Measurements from ENCODE around the gene PFKFB4. TPM values are rescaled to one million over a fixed set of nuclear protein-coding genes. Genes with fewer than 3 reads are reported as not detected.

The PFKFB4 gene
- total RNA-seq, 5 donors from 2014 or later (not counting 1 experiment from before 2014, with no cell fraction given), result 1.8 to 4.2 (median 2.4) TPM

DNA sequence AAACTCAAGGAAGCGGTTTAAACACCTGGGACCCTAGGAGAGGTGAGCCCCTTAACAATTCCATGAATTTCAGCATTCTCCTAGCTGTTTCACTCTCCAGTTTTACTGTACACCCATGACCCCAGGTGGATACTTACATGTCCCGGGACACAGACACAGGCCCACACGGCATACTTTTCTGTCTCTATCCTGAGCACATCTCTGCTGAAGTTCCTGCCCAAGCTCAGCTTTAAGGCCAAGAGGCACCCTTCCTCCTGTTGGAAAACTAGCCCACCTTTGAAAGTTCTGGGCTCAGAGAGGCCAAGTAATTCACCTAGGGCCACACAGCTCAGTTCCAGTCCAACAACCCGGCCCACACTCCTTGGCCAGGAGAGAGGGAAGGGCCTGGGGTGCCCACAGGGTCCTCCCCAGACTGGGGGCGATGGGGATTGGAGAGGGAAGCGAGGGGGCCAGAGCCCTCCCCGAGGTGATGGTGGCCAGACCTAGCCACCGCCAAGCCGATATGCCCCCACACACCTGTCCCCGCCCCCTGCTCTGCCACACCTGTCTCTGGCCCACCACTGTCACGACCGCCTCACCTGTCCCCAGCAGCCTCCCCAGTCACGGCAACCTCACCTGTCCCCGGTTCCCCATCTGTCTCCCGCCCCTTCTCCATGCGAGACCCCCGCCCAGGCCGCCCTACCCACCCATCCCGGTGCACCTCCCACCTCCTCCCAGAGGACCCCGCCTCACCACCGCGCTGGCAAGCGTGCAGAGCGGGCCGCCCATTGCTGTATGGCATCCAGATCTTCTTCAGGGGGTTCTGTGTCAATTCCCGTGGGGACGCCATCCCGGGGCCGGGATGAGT lies 431 bp downstream of the PFKFB4 start:
- WGBS (ENCODE audit: insufficient coverage), result 32% methylated on average over 22 of the region's 29 CpGs
- no peaks in the 10 kb centered on the region for H3K36me3 Mint-ChIP-seq
- H3K4me1 ChIP-seq (ENCODE audit: control insufficient read depth in 1 of 2, extremely low read depth in 1 of 2, insufficient read depth in 2 of 2, low read length in 2 of 2), result peaks cover 0 to 31% of the 10 kb centered on the region in 2 experiments
- no peaks in the 10 kb centered on the region for H3K36me3 ChIP-seq (ENCODE audit: control insufficient read depth in 2 of 2, extremely low read depth in 1 of 2, insufficient read depth in 1 of 2, low read length in 1 of 2)
- peak in 10 of 35 experiments; percentile 6 to 22 (median 12) for DNase-seq
- H3K4me3 Mint-ChIP-seq, result peak overlapping the region; percentile 76 to 85 (median 82)
- ATAC-seq (replicated peaks in 1 of 4), result no peak
- peaks cover 0 to 9% of the 10 kb centered on the region in 2 experiments for H3K27me3 ChIP-seq (replicated peaks in 1 of 2; ENCODE audit: control insufficient read depth in 2 of 2, extremely low read depth in 1 of 2, insufficient read depth in 2 of 2, low read length in 1 of 2)
- H3K4me1 Mint-ChIP-seq, result peaks cover 18 to 24% (median 21%) of the 10 kb centered on the region in 3 donors
- no peaks in the 10 kb centered on the region for H3K27me3 Mint-ChIP-seq
- no peaks in the 10 kb centered on the region for H3K9me3 ChIP-seq
- peak overlapping the region; percentile 79 to 86 for H3K27ac Mint-ChIP-seq
- H3K9me3 Mint-ChIP-seq, result no peaks in the 10 kb centered on the region
- ChIA-PET CTCF (interaction anchor here (0.6 to 3.2 kb wide), 11 partner anchors 7 to 1663 kb away, joined by 3 to 25 read pairs (median 4); partner anchors contain the start of genes CCDC51 (in 1 of the 2), TMA7 (in 1 of the 2) and WDR6 (in 1 of the 2)), POLR2A (interaction anchor here (0.5 to 0.8 kb wide), 4 partner anchors 49 to 1982 kb away, joined by 3 to 6 read pairs (median 3); partner anchors contain the start of gene CCDC51 (in 1 of the 2))
- no peak overlapping the region for H3K27ac ChIP-seq (ENCODE audit: low read length)
- H3K4me3 ChIP-seq (ENCODE audit: control insufficient read depth in 1 of 2, extremely low read depth in 1 of 2, low read length in 1 of 2), result peak overlapping the region; percentile 39 to 65

DNA sequence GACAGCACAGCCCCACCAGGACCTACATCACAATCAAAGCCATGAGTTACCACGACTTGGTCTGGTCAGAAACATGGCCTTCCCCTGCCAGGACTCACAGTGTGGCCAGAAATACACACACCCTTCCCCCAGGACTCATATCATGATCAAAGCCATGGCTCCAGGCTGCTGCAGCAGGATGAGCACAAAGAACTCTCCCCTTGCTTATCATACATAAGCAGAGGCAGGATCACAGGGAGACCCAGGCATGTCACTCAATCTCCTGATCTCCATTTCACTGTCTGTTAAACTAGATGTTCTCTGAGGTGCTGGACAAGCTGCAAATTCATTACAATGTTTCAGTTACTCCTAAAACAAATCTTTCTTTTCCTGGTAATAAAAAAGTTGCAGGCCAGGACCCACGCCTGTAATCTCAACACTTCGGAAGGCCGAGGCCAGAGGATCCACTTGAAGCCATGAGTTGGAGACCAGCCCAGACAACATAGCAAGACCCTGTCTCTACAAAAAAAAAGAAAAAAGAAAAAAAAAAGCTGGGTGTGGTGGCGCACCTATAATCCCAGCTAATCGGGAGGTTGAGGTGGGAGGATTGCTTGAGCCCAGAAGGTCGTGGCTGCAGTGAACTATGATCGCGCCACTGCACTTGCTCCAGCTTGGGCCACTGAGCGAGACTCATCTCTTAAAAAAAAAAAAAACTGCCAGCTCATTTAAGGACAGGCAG lies 1.2 kb downstream of the PFKFB4 start:
- Histone ChIP-seq H3K9me3 (no peaks in the 10 kb centered on the region), H3K27me3 (replicated peaks in 1 of 2; ENCODE audit: control insufficient read depth in 2 of 2, extremely low read depth in 1 of 2, insufficient read depth in 2 of 2, low read length in 1 of 2) (peaks cover 0 to 4% of the 10 kb centered on the region in 2 experiments), H3K36me3 (ENCODE audit: control insufficient read depth in 2 of 2, extremely low read depth in 1 of 2, insufficient read depth in 1 of 2, low read length in 1 of 2) (no peaks in the 10 kb centered on the region), H3K4me3 (ENCODE audit: control insufficient read depth in 1 of 2, extremely low read depth in 1 of 2, low read length in 1 of 2) (no peak overlapping the region), H3K27ac (ENCODE audit: low read length) (no peak overlapping the region), H3K4me1 (ENCODE audit: control insufficient read depth in 1 of 2, extremely low read depth in 1 of 2, insufficient read depth in 2 of 2, low read length in 2 of 2) (peaks cover 0 to 26% of the 10 kb centered on the region in 2 experiments)
- Mint-ChIP-seq H3K9me3 (no peaks in the 10 kb centered on the region), H3K4me3 (peak overlapping the region; percentile 76 to 85 (median 82)), H3K27ac (no peak overlapping the region), H3K4me1 (peaks cover 18 to 24% (median 21%) of the 10 kb centered on the region in 3 donors), H3K27me3 (no peaks in the 10 kb centered on the region), H3K36me3 (no peaks in the 10 kb centered on the region)
- DNase-seq (no peak), ATAC-seq (replicated peaks in 1 of 4) (no peak)
- POLR2A ChIA-PET, result interaction anchor here (0.5 to 0.7 kb wide), 3 partner anchors 206 to 1981 kb away, joined by 3 read pairs; no protein-coding TSS in a partner anchor
- CTCF ChIA-PET, result interaction anchor here (0.7 to 2.0 kb wide), 3 partner anchors 10 to 155 kb away, joined by 3 to 13 read pairs (median 6); no protein-coding TSS in a partner anchor
- 88% methylated on average over 4 of the region's 10 CpGs for WGBS (ENCODE audit: insufficient coverage)

DNA sequence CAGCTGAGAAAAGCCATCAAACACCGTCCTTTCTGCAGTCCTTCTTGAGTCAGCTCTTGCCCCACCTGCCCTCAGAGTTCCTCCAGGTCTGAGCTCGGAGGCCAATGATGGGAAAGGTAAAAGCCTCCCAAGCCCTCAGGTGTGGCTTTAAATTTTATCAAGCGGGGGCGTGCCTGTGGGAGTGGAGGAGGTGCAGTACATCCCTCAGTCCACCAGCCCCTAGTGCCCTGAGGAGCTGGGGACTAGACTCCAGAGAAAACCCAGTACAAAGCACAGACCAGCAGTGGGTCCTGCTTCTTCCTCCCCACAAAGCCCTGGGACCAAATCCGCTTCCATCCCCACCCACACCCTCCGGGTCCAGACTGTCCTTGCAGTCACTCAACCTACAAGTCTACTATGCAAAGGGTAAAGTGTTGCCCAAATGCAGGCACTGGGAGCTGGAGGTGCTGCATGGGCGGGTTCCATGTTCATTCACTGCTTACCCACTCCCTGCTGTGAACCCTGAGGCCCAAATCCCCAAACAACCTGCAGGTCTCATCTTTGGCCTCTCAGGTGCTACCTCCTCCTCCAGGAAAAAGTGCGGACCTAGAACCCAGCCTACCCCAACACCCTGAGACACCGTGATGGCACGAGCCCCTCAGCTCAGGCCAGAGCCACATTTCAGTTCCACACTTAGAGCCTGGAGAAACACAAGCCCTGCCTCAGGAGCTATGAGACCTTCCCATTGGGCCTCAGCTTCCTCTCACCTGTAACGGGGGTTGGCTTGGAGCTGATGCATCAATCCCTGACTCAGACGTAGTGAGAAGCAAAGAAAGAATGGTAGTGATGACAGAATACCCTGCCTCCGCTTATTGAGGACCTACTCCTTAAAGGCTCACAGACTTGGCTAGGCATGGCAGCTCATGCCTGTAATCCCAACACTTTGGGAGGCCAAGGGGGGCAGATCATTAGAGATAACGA lies 2.4 kb downstream of the PFKFB4 start:
- Mint-ChIP-seq H3K27me3 (no peaks in the 10 kb centered on the region), H3K4me1 (peaks cover 18 to 24% (median 21%) of the 10 kb centered on the region in 3 donors), H3K9me3 (no peaks in the 10 kb centered on the region), H3K27ac (no peak overlapping the region), H3K4me3 (no peak overlapping the region), H3K36me3 (no peaks in the 10 kb centered on the region)
- Histone ChIP-seq H3K4me3 (ENCODE audit: control insufficient read depth in 1 of 2, extremely low read depth in 1 of 2, low read length in 1 of 2) (no peak overlapping the region), H3K4me1 (ENCODE audit: control insufficient read depth in 1 of 2, extremely low read depth in 1 of 2, insufficient read depth in 2 of 2, low read length in 2 of 2) (peaks cover 0 to 26% of the 10 kb centered on the region in 2 experiments), H3K9me3 (no peaks in the 10 kb centered on the region), H3K27ac (ENCODE audit: low read length) (no peak overlapping the region), H3K27me3 (replicated peaks in 1 of 2; ENCODE audit: control insufficient read depth in 2 of 2, extremely low read depth in 1 of 2, insufficient read depth in 2 of 2, low read length in 1 of 2) (no peaks in the 10 kb centered on the region), H3K36me3 (ENCODE audit: control insufficient read depth in 2 of 2, extremely low read depth in 1 of 2, insufficient read depth in 1 of 2, low read length in 1 of 2) (no peaks in the 10 kb centered on the region)
- ChIA-PET CTCF (interaction anchor here (1.0 to 2.0 kb wide), 2 partner anchors 81 to 118 kb away, joined by 3 to 6 read pairs; no protein-coding TSS in a partner anchor), POLR2A (no interaction called here)
- ATAC-seq (replicated peaks in 1 of 4) (no peak), DNase-seq (no peak)
- 89% methylated on average over 9 of the region's 14 CpGs for WGBS (ENCODE audit: insufficient coverage)

DNA sequence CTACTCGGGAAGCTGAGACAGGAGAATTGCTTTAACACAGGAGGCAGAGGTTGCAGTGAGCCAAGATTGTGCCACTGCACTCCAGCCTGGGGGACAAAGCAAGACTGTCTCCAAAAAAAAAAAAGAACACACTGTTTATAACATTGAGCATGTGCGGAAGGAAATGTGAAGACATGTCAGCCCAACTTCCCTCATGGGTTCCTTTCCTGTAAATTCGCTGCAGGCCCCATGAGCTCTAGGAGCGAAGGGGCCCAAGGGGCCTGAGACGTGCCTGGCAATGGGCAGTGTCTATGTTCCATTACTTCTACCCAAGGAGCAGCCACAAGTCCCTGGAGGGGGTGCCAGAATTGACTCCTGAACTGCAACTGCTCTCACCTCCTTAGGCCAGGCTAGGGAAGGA lies 3.2 kb downstream of the PFKFB4 start:
- no peak overlapping the region for H3K4me3 ChIP-seq (ENCODE audit: control insufficient read depth in 1 of 2, extremely low read depth in 1 of 2, low read length in 1 of 2)
- 80% methylated on average over 2 of the region's 5 CpGs for WGBS (ENCODE audit: insufficient coverage)
- no peak for ATAC-seq (replicated peaks in 1 of 4)

DNA sequence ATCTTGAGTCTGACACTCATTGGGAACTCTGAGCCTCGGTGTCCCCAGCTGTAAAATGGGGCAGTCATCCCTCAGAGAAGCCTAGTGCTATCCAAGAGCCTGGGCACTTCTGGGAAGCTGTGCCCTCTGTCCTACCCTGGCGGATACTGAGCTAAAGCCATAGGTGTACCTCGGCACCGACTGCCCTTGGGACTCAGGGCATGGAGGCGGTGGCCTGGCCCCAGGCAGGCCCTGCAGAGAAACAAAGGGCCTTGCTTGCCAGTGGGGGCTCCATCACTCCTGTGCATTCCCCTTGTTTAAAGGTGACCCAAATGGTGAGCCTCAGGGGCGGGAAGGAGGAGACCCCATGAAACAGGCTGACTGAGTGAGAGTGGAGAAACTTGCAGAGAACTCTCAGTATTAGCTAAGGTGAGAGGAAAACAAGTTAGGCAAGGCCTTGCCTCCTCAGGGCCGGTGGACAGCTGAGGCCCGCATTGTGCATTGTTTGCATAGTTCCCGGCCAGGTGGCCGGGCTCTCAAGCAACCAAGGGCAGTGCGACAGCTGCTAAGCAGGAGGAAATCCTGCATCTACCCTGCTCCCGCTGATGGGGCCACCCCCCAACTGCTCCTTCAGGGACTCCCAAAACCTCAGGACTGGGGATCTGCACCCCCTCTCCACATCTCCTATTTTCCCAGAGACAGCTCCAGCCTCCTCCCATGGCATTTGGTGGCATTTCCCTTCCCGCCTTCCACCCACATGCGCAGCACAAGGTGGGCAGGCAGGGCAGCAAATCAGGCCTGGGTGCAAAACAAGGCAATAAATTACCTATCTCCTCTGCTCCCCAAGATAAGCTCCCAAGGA lies 4.3 kb downstream of the PFKFB4 start:
- peaks cover 14 to 18% (median 15%) of the 10 kb centered on the region in 3 donors for H3K4me1 Mint-ChIP-seq
- no peaks in the 10 kb centered on the region for H3K27me3 Mint-ChIP-seq

More for the DNA sequence above, 3.2 kb downstream of the PFKFB4 start:
- ChIA-PET CTCF (interaction anchor here (0.6 to 2.0 kb wide), 3 partner anchors 57 to 117 kb away, joined by 3 to 6 read pairs (median 3); no protein-coding TSS in a partner anchor), POLR2A (no interaction called here)
- Histone ChIP-seq H3K27me3 (replicated peaks in 1 of 2; ENCODE audit: control insufficient read depth in 2 of 2, extremely low read depth in 1 of 2, insufficient read depth in 2 of 2, low read length in 1 of 2) (no peaks in the 10 kb centered on the region), H3K36me3 (ENCODE audit: control insufficient read depth in 2 of 2, extremely low read depth in 1 of 2, insufficient read depth in 1 of 2, low read length in 1 of 2) (no peaks in the 10 kb centered on the region), H3K4me1 (ENCODE audit: control insufficient read depth in 1 of 2, extremely low read depth in 1 of 2, insufficient read depth in 2 of 2, low read length in 2 of 2) (peaks cover 0 to 29% of the 10 kb centered on the region in 2 experiments), H3K9me3 (no peaks in the 10 kb centered on the region), H3K27ac (ENCODE audit: low read length) (no peak overlapping the region)
- Mint-ChIP-seq H3K36me3 (no peaks in the 10 kb centered on the region), H3K4me1 (peaks cover 20 to 21% (median 21%) of the 10 kb centered on the region in 3 donors), H3K27ac (no peak overlapping the region), H3K9me3 (no peaks in the 10 kb centered on the region), H3K27me3 (no peaks in the 10 kb centered on the region), H3K4me3 (no peak overlapping the region)
- no peak for DNase-seq

More for the DNA sequence above, 4.3 kb downstream of the PFKFB4 start:
- Mint-ChIP-seq H3K4me3 (no peak overlapping the region), H3K27ac (no peak overlapping the region), H3K9me3 (no peaks in the 10 kb centered on the region), H3K36me3 (no peaks in the 10 kb centered on the region)
- Histone ChIP-seq H3K36me3 (ENCODE audit: control insufficient read depth in 2 of 2, extremely low read depth in 1 of 2, insufficient read depth in 1 of 2, low read length in 1 of 2) (no peaks in the 10 kb centered on the region), H3K27ac (ENCODE audit: low read length) (no peak overlapping the region), H3K4me3 (ENCODE audit: control insufficient read depth in 1 of 2, extremely low read depth in 1 of 2, low read length in 1 of 2) (no peak overlapping the region), H3K9me3 (no peaks in the 10 kb centered on the region), H3K4me1 (ENCODE audit: control insufficient read depth in 1 of 2, extremely low read depth in 1 of 2, insufficient read depth in 2 of 2, low read length in 2 of 2) (peaks cover 0 to 19% of the 10 kb centered on the region in 2 experiments), H3K27me3 (replicated peaks in 1 of 2; ENCODE audit: control insufficient read depth in 2 of 2, extremely low read depth in 1 of 2, insufficient read depth in 2 of 2, low read length in 1 of 2) (no peaks in the 10 kb centered on the region)
- WGBS (ENCODE audit: insufficient coverage), result 88% methylated on average over 14 of the region's 14 CpGs
- ATAC-seq (replicated peaks in 1 of 4) (no peak), DNase-seq (no peak)
- ChIA-PET POLR2A (no interaction called here), CTCF (interaction anchor here in 1 of 2 donors (0.9 to 1.0 kb wide), 3 partner anchors 75 to 151 kb away, joined by 3 read pairs; no protein-coding TSS in a partner anchor)
